HCT116 (cell line): ENCODE results near the gene PLOD1. TPM values are rescaled to one million over a fixed set of nuclear protein-coding genes. Genes with fewer than 3 reads are reported as not detected.

Experiments
- ATAC-seq: fragments of 200-7000 bp; cut with Tn5 transposase; 2 replicates; pipeline ENCODE4 v1.9.1; 2020; ENCODE audit warnings: mild to moderate bottlenecking, moderate library complexity
- BruUV-seq: library from RNA; stranded (reverse); fragments of 400-500 nt; replicated peaks from 2 replicates; lab custom pipeline; 2021; lab: Mats Ljungman, UMichigan
- CTCF ChIA-PET: fragments of 300-600 bp; sonication (Branson Sonifier 250); formaldehyde crosslinking; loops from one replicate; lab custom pipeline; 2021; ENCODE audit warnings: antibody characterized with exemption; lab: Charles Lee
- POLR2A ChIA-PET: fragments of 300-600, 350-600 bp; sonication (Branson Sonifier 250); formaldehyde crosslinking; loops from one replicate; lab custom pipeline; 2021; ENCODE audit warnings: antibody characterized with exemption; lab: Charles Lee
- RAD21 ChIA-PET, 2 experiments: fragments of 300-600 bp; sonication (Branson Sonifier 250); formaldehyde crosslinking; loops; one replicate each; lab custom pipeline; 2023; ENCODE audit warnings: low total read pairs in 2 of 2; ENCODE audit not compliant: uncharacterized antibody in 2 of 2, unreplicated experiment in 2 of 2, low non-redundant PET in 1 of 2; lab: Charles Lee
- DNase-seq: peaks from one replicate; pipeline ENCODE4 v3.0.0-alpha.2; 2010; ENCODE audit warnings: low read depth, low spot score
- H2AFZ ChIP-seq: fragments of 200-600 bp; shearing (Covaris generic), sonication (generic); 2 replicates; pipeline ENCODE4 v1.6.1; 2017; ENCODE audit warnings: low read depth, mixed run types, mixed read lengths, antibody characterized with exemption, low read length; ENCODE audit not compliant: poor library complexity, severe bottlenecking
- H3K27ac ChIP-seq: 2 replicates; pipeline ENCODE4 v1.5.1; 2012; ENCODE audit warnings: low read depth, low read length
- H3K27me3 ChIP-seq: fragments of 200-600 bp; sonication (generic); 2 replicates; pipeline ENCODE4 v1.6.1; 2016; ENCODE audit warnings: mixed run types, low read length, mixed read lengths; ENCODE audit not compliant: insufficient read depth
- H3K36me3 ChIP-seq, 2 experiments: fragments of 200-500 bp in 1 of 2; fragments of 200-600 bp in 1 of 2; sonication (Bioruptor generic) in 1 of 2; sonication (generic) in 1 of 2; 2 replicates each; pipeline versions ENCODE4 v1.5.1 to v1.6.1; 2014 to 2016; ENCODE audit warnings: low read length in 2 of 2, inconsistent platforms in 1 of 2, mixed read lengths in 1 of 2, mixed run types in 1 of 2; ENCODE audit not compliant: insufficient read depth in 2 of 2, control insufficient read depth in 1 of 2
- H3K4me1 ChIP-seq, 2 experiments: fragments of 200-600 bp in 1 of 2; sonication (generic) in 1 of 2; 2 replicates each; pipeline versions ENCODE4 v1.5.1 to v1.6.1; 2012 to 2017; ENCODE audit warnings: low read length in 2 of 2, inconsistent platforms in 1 of 2, mild to moderate bottlenecking in 1 of 2, mixed read lengths in 1 of 2, mixed run types in 1 of 2, moderate library complexity in 1 of 2; ENCODE audit not compliant: insufficient read depth in 2 of 2, control insufficient read depth in 1 of 2
- H3K4me2 ChIP-seq: fragments of 200-600 bp; sonication (generic); 2 replicates; pipeline ENCODE4 v1.6.1; 2017; ENCODE audit warnings: mixed run types, low read length, mixed read lengths
- H3K4me3 ChIP-seq, 2 experiments: fragments of 200-600 bp in 1 of 2; sonication (generic) in 1 of 2; replicated peaks in 1 of 2; 2 replicates each; pipeline ENCODE4 v1.5.1; 2011 to 2016; ENCODE audit warnings: low read length in 2 of 2, control low read depth in 1 of 2, low read depth in 1 of 2, mild to moderate bottlenecking in 1 of 2, mixed read lengths in 1 of 2, mixed run types in 1 of 2
- H3K79me2 ChIP-seq: fragments of 200-600 bp; sonication (generic); 2 replicates; pipeline ENCODE4 v1.6.1; 2017; ENCODE audit warnings: mild to moderate bottlenecking, mixed run types, low read length, moderate library complexity, mixed read lengths; ENCODE audit not compliant: insufficient read depth
- H3K9ac ChIP-seq: fragments of 200-600 bp; sonication (generic); 2 replicates; pipeline ENCODE4 v1.6.1; 2016; ENCODE audit warnings: low read length, mixed read lengths
- H3K9me2 ChIP-seq: fragments of 200-600 bp; sonication (generic), shearing (Covaris generic); 2 replicates; pipeline ENCODE4 v1.6.1; 2017; ENCODE audit warnings: mixed run types, mild to moderate bottlenecking, moderate library complexity; ENCODE audit not compliant: insufficient read depth
- H3K9me3 ChIP-seq, 2 experiments: fragments of 200-500 bp in 1 of 2; fragments of 200-600 bp in 1 of 2; sonication (Bioruptor generic) in 1 of 2; sonication (generic) in 1 of 2; 2 replicates each; pipeline ENCODE4 v1.6.1; 2014 to 2017; ENCODE audit warnings: low read length in 2 of 2, mixed read lengths in 2 of 2, inconsistent platforms in 1 of 2, low read depth in 1 of 2, mild to moderate bottlenecking in 1 of 2, mixed run types in 1 of 2, moderate library complexity in 1 of 2; ENCODE audit not compliant: control insufficient read depth in 1 of 2, insufficient read depth in 1 of 2
- H4K20me1 ChIP-seq: fragments of 200-600 bp; sonication (generic), shearing (Covaris generic); 2 replicates; pipeline ENCODE4 v1.6.1; 2017; ENCODE audit warnings: mixed run types, mild to moderate bottlenecking, moderate library complexity; ENCODE audit not compliant: insufficient read depth
- ELF1 ChIP-seq: IDR thresholded peaks from 2 replicates; pipeline ENCODE4 v1.6.1; 2012; ENCODE audit warnings: low read depth, borderline replicate concordance
- EZH2phosphoT487 ChIP-seq: fragments of 200-600 bp; IDR thresholded peaks from 2 replicates; pipeline ENCODE4 v1.6.1; 2018; ENCODE audit warnings: antibody characterized with exemption, borderline replicate concordance
- FOSL1 ChIP-seq: IDR thresholded peaks from 2 replicates; pipeline ENCODE4 v1.6.1; 2012; ENCODE audit warnings: low read depth
- SIN3A ChIP-seq: IDR thresholded peaks from 2 replicates; pipeline ENCODE4 v1.6.1; 2012; ENCODE audit warnings: low read depth
- SP1 ChIP-seq: IDR thresholded peaks from 2 replicates; pipeline ENCODE4 v1.6.1; 2012; ENCODE audit warnings: low read depth
- TCF7L2 ChIP-seq: IDR thresholded peaks from 2 replicates; pipeline ENCODE4 v1.7.0; 2011; ENCODE audit warnings: borderline replicate concordance, inconsistent platforms; ENCODE audit not compliant: insufficient read depth, insufficient read length; ENCODE audit errors: extremely low read depth
- YY1 ChIP-seq: IDR thresholded peaks from 2 replicates; pipeline ENCODE4 v1.6.1; 2011; ENCODE audit warnings: low read length, low read depth, moderate library complexity, mild to moderate bottlenecking; ENCODE audit not compliant: insufficient replicate concordance; ENCODE audit errors: extremely low read depth
- ZNF274 ChIP-seq: fragments of 200-500 bp; sonication (Bioruptor generic); IDR thresholded peaks from 2 replicates; pipeline ENCODE4 v1.6.1; 2014; ENCODE audit warnings: mild to moderate bottlenecking, low read depth, low read length, inconsistent platforms
- intact Hi-C: fragments of 100-400 bp; cut with micrococcal nuclease; formaldehyde crosslinking; loops from 2 replicates; pipeline ENCODE4 v1.10.0; 2022
- total RNA-seq: library from RNA; stranded (reverse); gene quantifications from one replicate; pipeline ENCODE4 v1.2.1, GENCODE V29; 2021; ENCODE audit not compliant: unreplicated experiment
- TF ChIP-seq, protein P1 (sequence below): IDR thresholded peaks from 2 replicates; pipeline ENCODE4 v1.6.1; 2012
- TF ChIP-seq, protein P2 (sequence below): IDR thresholded peaks from 2 replicates; pipeline ENCODE4 v1.6.1; 2012; ENCODE audit warnings: low read depth
- TF ChIP-seq, protein P3 (sequence below): IDR thresholded peaks from 2 replicates; pipeline ENCODE4 v1.6.1; 2012

Gene PLOD1
- total RNA-seq, 1 experiment from 2014 or later = 175 TPM

DNA sequence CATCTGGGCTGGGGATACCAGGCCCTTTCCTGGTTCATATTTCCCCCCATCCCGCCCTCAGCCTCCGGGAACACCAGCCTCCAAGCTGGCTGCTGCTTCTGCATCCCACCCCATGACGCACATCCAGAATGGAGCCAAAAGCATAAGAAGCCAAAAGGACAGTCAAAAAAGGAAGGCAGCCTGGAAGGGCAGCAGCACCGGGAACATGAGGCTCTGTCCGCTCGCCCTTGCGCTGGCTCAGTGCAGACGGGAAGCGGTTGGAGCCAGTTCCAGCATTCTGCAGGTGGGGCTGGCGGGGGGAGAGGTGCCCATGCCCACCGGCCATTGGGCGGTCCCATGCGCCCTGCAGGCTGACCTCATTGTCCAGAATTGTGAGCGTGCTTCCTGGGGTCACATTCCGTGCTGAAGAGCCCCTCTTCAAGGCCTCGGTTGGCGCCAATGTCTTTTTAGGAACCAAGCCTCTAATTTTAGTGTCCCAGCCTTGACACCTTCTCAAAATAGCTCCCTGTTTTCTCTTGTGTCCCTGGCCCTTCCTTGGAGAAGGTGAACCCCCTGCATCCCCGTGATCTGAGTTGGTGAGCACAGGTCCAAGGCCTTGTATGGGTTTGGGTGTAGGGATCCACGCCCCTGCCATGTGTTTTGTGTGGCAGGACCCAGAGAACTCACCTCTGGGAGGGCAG lies 47.4 kb upstream of the PLOD1 start:
- ChIA-PET RAD21 (no interaction called here), CTCF (no interaction called here), POLR2A (interaction anchor here (1.2 to 1.7 kb wide), 2 partner anchors 21 to 23 kb away, joined by 3 to 7 read pairs; no protein-coding TSS in a partner anchor)
- Histone ChIP-seq H3K9me2 (no peaks in the 10 kb centered on the region), H3K9ac (no peak overlapping the region), H3K4me1 (peaks cover 0 to 6% of the 10 kb centered on the region in 2 experiments; a peak in 1 of 4 replicates), H3K4me2 (no peak overlapping the region), H3K4me3 (no peak overlapping the region), H3K9me3 (no peaks in the 10 kb centered on the region), H3K27ac (no peak overlapping the region), H3K36me3 (no peaks in the 10 kb centered on the region), H4K20me1 (no peaks in the 10 kb centered on the region), H3K27me3 (no peaks in the 10 kb centered on the region), H2AFZ (no peak overlapping the region), H3K79me2 (no peaks in the 10 kb centered on the region)
- TF ChIP-seq, protein P1, sequence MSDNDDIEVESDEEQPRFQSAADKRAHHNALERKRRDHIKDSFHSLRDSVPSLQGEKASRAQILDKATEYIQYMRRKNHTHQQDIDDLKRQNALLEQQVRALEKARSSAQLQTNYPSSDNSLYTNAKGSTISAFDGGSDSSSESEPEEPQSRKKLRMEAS = no peak
- TF ChIP-seq TCF7L2 (no peak), ELF1 (no peak), SP1 (no peak), FOSL1 (no peak), YY1 (no peak), ZNF274 (no peak), SIN3A (no peak), EZH2phosphoT487 (no peak)
- TF ChIP-seq, protein P2, sequence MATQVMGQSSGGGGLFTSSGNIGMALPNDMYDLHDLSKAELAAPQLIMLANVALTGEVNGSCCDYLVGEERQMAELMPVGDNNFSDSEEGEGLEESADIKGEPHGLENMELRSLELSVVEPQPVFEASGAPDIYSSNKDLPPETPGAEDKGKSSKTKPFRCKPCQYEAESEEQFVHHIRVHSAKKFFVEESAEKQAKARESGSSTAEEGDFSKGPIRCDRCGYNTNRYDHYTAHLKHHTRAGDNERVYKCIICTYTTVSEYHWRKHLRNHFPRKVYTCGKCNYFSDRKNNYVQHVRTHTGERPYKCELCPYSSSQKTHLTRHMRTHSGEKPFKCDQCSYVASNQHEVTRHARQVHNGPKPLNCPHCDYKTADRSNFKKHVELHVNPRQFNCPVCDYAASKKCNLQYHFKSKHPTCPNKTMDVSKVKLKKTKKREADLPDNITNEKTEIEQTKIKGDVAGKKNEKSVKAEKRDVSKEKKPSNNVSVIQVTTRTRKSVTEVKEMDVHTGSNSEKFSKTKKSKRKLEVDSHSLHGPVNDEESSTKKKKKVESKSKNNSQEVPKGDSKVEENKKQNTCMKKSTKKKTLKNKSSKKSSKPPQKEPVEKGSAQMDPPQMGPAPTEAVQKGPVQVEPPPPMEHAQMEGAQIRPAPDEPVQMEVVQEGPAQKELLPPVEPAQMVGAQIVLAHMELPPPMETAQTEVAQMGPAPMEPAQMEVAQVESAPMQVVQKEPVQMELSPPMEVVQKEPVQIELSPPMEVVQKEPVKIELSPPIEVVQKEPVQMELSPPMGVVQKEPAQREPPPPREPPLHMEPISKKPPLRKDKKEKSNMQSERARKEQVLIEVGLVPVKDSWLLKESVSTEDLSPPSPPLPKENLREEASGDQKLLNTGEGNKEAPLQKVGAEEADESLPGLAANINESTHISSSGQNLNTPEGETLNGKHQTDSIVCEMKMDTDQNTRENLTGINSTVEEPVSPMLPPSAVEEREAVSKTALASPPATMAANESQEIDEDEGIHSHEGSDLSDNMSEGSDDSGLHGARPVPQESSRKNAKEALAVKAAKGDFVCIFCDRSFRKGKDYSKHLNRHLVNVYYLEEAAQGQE = no peak
- TF ChIP-seq, protein P3, sequence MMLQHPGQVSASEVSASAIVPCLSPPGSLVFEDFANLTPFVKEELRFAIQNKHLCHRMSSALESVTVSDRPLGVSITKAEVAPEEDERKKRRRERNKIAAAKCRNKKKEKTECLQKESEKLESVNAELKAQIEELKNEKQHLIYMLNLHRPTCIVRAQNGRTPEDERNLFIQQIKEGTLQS = no peak
- DNase-seq (no peak), ATAC-seq (no peak)
- BruUV-seq = no TSS peak
- intact Hi-C loops = no loop called here
